H1 (cell line): Measurements from ENCODE around the gene CLN3. TPM values are rescaled to one million over a fixed set of nuclear protein-coding genes. Genes with fewer than 3 reads are reported as not detected.

ENCODE experiments used
- CHD2 ChIP-seq: IDR thresholded peaks from 2 replicates; pipeline ENCODE4 v1.6.1; 2012; ENCODE audit warnings: low read length, improper control_type of control experiment
- POU5F1 ChIP-seq: IDR thresholded peaks from 2 replicates; pipeline ENCODE4 v1.6.1; 2011; ENCODE audit warnings: low read depth, mild to moderate bottlenecking, low read length, moderate library complexity
- polyA plus RNA-seq, 7 experiments: library from polyadenylated mRNA; depleted of rRNA in 3 of 7; stranded (reverse) in 5 of 7; unstranded in 2 of 7; fragments of >200 nt in 5 of 7; fragments of 200-250 nt in 2 of 7; gene quantifications; 1 replicate in 5 of 7; 2 replicates in 1 of 7; 4 replicates in 1 of 7; pipeline versions ENCODE4 v1.2.1 to v1.2.3, GENCODE V29; 2011 to 2013; ENCODE audit warnings: missing spikeins in 2 of 7, mixed read lengths in 2 of 7
- total RNA-seq: library from RNA; stranded (reverse); fragmentation: NEBNext Ultra II Directional; extraction: Animal tissue kit (Norgen Biotek cat#: 25700); gene quantifications from 2 replicates; pipeline ENCODE4 v1.2.1, GENCODE V29; 2021

Gene CLN3
- total and polyA plus RNA-seq, 2 of the 8 experiments (the other 6 are each of a cell fraction or from before 2014, with no cell fraction given), result 22.9 to 44.3 TPM

DNA sequence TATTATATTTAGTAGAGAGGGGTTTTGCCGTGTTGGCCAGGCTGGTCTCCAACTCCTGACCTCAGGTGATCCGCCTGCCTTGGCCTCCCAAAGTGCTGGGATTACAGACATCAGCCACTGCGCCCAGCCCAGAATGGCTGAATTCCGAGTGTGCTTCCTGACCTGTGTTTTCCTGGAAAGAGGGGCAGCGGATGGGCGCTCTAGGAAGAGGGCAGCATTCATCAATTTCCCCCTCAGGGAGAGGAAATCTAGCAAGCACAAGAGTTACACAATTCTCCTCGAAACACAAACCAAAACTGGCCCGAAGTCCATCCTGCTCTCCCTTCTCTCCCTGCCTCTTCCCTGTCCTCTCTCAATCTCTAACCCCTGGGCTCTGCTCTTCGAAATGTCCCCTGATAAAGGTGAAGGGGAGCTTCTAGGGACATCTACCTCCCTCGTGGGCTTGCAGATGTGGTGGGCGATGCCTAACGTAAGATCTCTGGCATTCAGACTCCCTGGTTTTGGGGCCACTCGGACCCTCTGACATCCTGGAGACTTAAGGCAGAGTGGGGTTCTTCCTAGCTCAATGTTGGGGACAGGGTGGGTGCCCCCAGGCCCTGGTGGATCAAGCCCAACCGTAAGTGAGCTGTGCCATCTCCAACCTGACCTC is 13.7 kb upstream of the CLN3 start (continued):
- TF ChIP-seq POU5F1, result no peak
- no peak for TF ChIP-seq CHD2
